PC-3 (cell line): ENCODE results near the gene NOTO. TPM values are rescaled to one million over a fixed set of nuclear protein-coding genes. Genes with fewer than 3 reads are reported as not detected.
A peak's percentile ranks its signal among the peaks of the same experiment; 100 is the strongest.

Experiments
- ATAC-seq: fragments of 200-7000 bp; cut with Tn5 transposase; 2 replicates; pipeline ENCODE4 v1.9.1; 2020; ENCODE audit warnings: mild to moderate bottlenecking, moderate library complexity
- BruUV-seq: library from RNA; stranded (reverse); fragments of 400-500 nt; replicated peaks from 2 replicates; lab custom pipeline; 2021; lab: Mats Ljungman, UMichigan
- CTCF ChIA-PET: fragments of 300-600 bp; sonication (Branson Sonifier 250); formaldehyde crosslinking; loops from one replicate; lab custom pipeline; 2022; ENCODE audit warnings: antibody characterized with exemption; lab: Charles Lee
- POLR2A ChIA-PET: fragments of 300-600 bp; sonication (Branson Sonifier 250); formaldehyde crosslinking; loops from one replicate; lab custom pipeline; 2022; ENCODE audit warnings: antibody characterized with exemption; ENCODE audit not compliant: unreplicated experiment; lab: Charles Lee
- DNase-seq: peaks from one replicate; pipeline ENCODE4 v3.0.0-alpha.2; 2015
- H2AFZ ChIP-seq: fragments of 300-600 bp; sonication (generic); 2 replicates; pipeline ENCODE4 v1.6.0; 2016; ENCODE audit warnings: antibody characterized with exemption, low read length
- H3F3A ChIP-seq: fragments of 300-600 bp; sonication (generic); one replicate; pipeline ENCODE4 v1.6.0; 2017; ENCODE audit warnings: antibody characterized with exemption, low read length, control low read depth, mild to moderate bottlenecking; ENCODE audit not compliant: unreplicated experiment
- H3K27ac ChIP-seq: fragments of 300-600 bp; sonication (generic); 2 replicates; pipeline ENCODE4 v1.5.1; 2016; ENCODE audit warnings: mild to moderate bottlenecking, low read length
- H3K27me3 ChIP-seq: fragments of 300-600 bp; sonication (generic); 2 replicates; pipeline ENCODE4 v1.6.1; 2016; ENCODE audit warnings: low read length, mixed read lengths
- H3K36me3 ChIP-seq: fragments of 300-600 bp; sonication (generic); 2 replicates; pipeline ENCODE4 v1.6.1; 2016; ENCODE audit warnings: low read depth, mixed run types, low read length, mixed read lengths
- H3K4me1 ChIP-seq: fragments of 300-600 bp; sonication (generic); 2 replicates; pipeline ENCODE4 v1.5.1; 2016; ENCODE audit warnings: low read length; ENCODE audit not compliant: insufficient read depth
- H3K4me2 ChIP-seq: fragments of 300-600 bp; sonication (generic); 2 replicates; pipeline ENCODE4 v1.6.0; 2016; ENCODE audit warnings: low read length
- H3K4me3 ChIP-seq: fragments of 300-600 bp; sonication (generic); 2 replicates; pipeline ENCODE4 v1.5.1; 2016; ENCODE audit warnings: mild to moderate bottlenecking, low read length, mixed read lengths
- H3K79me2 ChIP-seq: fragments of 300-600 bp; sonication (generic); 2 replicates; pipeline ENCODE4 v1.6.1; 2017; ENCODE audit warnings: low read length, mixed read lengths
- H3K9ac ChIP-seq: fragments of 300-600 bp; sonication (generic); 2 replicates; pipeline ENCODE4 v1.6.0; 2016; ENCODE audit warnings: mild to moderate bottlenecking, low read length
- H3K9me2 ChIP-seq: fragments of 300-600 bp; sonication (generic); replicated peaks from 2 replicates; pipeline ENCODE4 v1.6.1; 2016; ENCODE audit warnings: mixed run types, low read length, mixed read lengths
- H3K9me3 ChIP-seq: fragments of 300-600 bp; sonication (generic); 2 replicates; pipeline ENCODE4 v1.6.1; 2016; ENCODE audit warnings: low read length, mixed read lengths
- H4K20me1 ChIP-seq: fragments of 300-600 bp; sonication (generic); 2 replicates; pipeline ENCODE4 v1.6.1; 2016; ENCODE audit warnings: low read length, mixed read lengths
- CTCF ChIP-seq: fragments of 300-600 bp; sonication (generic); conservative IDR thresholded peaks from 2 replicates; pipeline ENCODE4 v1.5.1; 2017; ENCODE audit warnings: antibody characterized with exemption, low read depth, mild to moderate bottlenecking, low read length
- EZH2 ChIP-seq: fragments of 300-600 bp; sonication (generic); IDR thresholded peaks from one replicate; pipeline ENCODE4 v1.6.1; 2017; ENCODE audit warnings: antibody characterized with exemption, mild to moderate bottlenecking, low read length; ENCODE audit not compliant: unreplicated experiment
- EZH2phosphoT487 ChIP-seq: fragments of 300-600 bp; sonication (generic); IDR thresholded peaks from 2 replicates; pipeline ENCODE4 v1.6.1; 2018; ENCODE audit warnings: mild to moderate bottlenecking, antibody characterized with exemption, low read length, borderline replicate concordance
- intact Hi-C: fragments of 100-400 bp; cut with micrococcal nuclease; formaldehyde crosslinking; loops from 2 replicates; pipeline ENCODE4 v1.9.0; 2023
- total RNA-seq: library from RNA; depleted of rRNA; stranded (reverse); fragments of >200 nt; gene quantifications from 2 replicates; pipeline ENCODE4 v1.2.3, GENCODE V29; 2014

Gene NOTO
- total RNA-seq, 1 experiment from 2014 or later: 0.07 TPM

GRCh38 chr2:73233932-73234832 lies 31.8 kb downstream of the NOTO start, which contains the start of gene CCT7:
Gene CCT7 (plus strand): TSS chr2:73234308. CDS start chr2:73234379, 71 bp downstream.
- DNase-seq (peak; percentile 88), ATAC-seq (peak; percentile 67)
- peaks cover 5% of the 10 kb centered on the region; the same call in 1 of the 2 replicates for H3K36me3 ChIP-seq
- peak within 1 kb of the TSS; percentile 96 for H2AFZ ChIP-seq
- no peaks in the 10 kb centered on the region for H3K9me3 ChIP-seq
- peak within 1 kb of the TSS; percentile 94 for H3K4me3 ChIP-seq
- H3F3A ChIP-seq: no peaks in the 10 kb centered on the region
- H3K27me3 ChIP-seq: no peaks in the 10 kb centered on the region
- H3K9me2 ChIP-seq: no peaks in the 10 kb centered on the region
- peak within 1 kb of the TSS; percentile 99 for H3K4me2 ChIP-seq
- intact Hi-C loops: loop anchor here (1.0 kb wide), 1 partner anchor 20 kb away; the partner anchor contains the start of gene SMYD5
- H3K27ac ChIP-seq: peak within 1 kb of the TSS; percentile 41
- peak within 1 kb of the TSS; percentile 97 for H3K9ac ChIP-seq
- TF ChIP-seq CTCF (no peak), EZH2phosphoT487 (no peak), EZH2 (no peak)
- ChIA-PET POLR2A (interaction anchor here (0.7 kb wide), 1 partner anchor 12 kb away, joined by 3 read pairs; no protein-coding TSS in a partner anchor), CTCF (interaction anchor here (1.2 to 1.4 kb wide), 2 partner anchors 22 to 57 kb away, joined by 3 read pairs; no protein-coding TSS in a partner anchor)
- BruUV-seq: TSS peak; percentile 66
- peaks cover 41% of the 10 kb centered on the region for H4K20me1 ChIP-seq
- peaks cover 60% of the 10 kb centered on the region for H3K79me2 ChIP-seq
- H3K4me1 ChIP-seq: peaks cover 15% of the 10 kb centered on the region

- Histone ChIP-seq H3K9ac (peak overlapping the region; percentile 97), H3K27ac (no peak overlapping the region), H3K27me3 (no peaks in the 10 kb centered on the region), H3K4me3 (peak overlapping the region; percentile 94), H3K9me3 (no peaks in the 10 kb centered on the region), H2AFZ (no peak overlapping the region), H3K79me2 (peaks cover 73% of the 10 kb centered on the region), H4K20me1 (peaks cover 53% of the 10 kb centered on the region), H3F3A (no peaks in the 10 kb centered on the region), H3K4me1 (peaks cover 15% of the 10 kb centered on the region), H3K36me3 (peaks cover 10% of the 10 kb centered on the region; the same call in 1 of the 2 replicates), H3K4me2 (peak overlapping the region; percentile 99), H3K9me2 (no peaks in the 10 kb centered on the region)
- intact Hi-C loops: no loop called here
- no peak for DNase-seq
- ChIA-PET POLR2A (no interaction called here), CTCF (no interaction called here)
- no TSS peak for BruUV-seq
- no peak for ATAC-seq
- TF ChIP-seq EZH2 (no peak), CTCF (no peak), EZH2phosphoT487 (no peak)
These were observed 33.1 kb downstream of the NOTO start for GRCh38 chr2:73235315-73236028.
